GM18498 (cell line): ENCODE data around the gene KCTD21.
"Not testable (repeated sequence)": the region's sequence is repeated elsewhere in the genome, so short reads cannot be mapped to it uniquely, and the experiment has no call there.

Source experiments
- ATAC-seq: cut with Tn5 transposase; IDR thresholded peaks from one replicate; pipeline ENCODE4 v1.9.1; 2021; ENCODE audit warnings: mild to moderate bottlenecking, moderate library complexity; ENCODE audit not compliant: unreplicated experiment

Gene KCTD21

GRCh38 chr11:78179459-78180071 is 8.9 kb downstream of the KCTD21 start:
- ATAC-seq = no peak

- ATAC-seq = no peak
These were observed 11.2 kb downstream of the KCTD21 start for GRCh38 chr11:78177216-78177615.

GRCh38 chr11:78176605-78177141 is 11.8 kb downstream of the KCTD21 start:
- no peak for ATAC-seq

GRCh38 chr11:78175862-78176261 is 12.6 kb downstream of the KCTD21 start:
- ATAC-seq = not testable (repeated sequence)

- ATAC-seq = no peak
These were observed 16.5 kb downstream of the KCTD21 start for GRCh38 chr11:78171951-78172350.

GRCh38 chr11:78170874-78171549 is 17.4 kb downstream of the KCTD21 start:
- no peak for ATAC-seq

GRCh38 chr11:78170413-78170812 is 18.0 kb downstream of the KCTD21 start:
- ATAC-seq = no peak

GRCh38 chr11:78168539-78169477 is 19.6 kb downstream of the KCTD21 start:
- ATAC-seq = no peak

- ATAC-seq = no peak
These were observed 21.5 kb downstream of the KCTD21 start for GRCh38 chr11:78166855-78167469.

GRCh38 chr11:78164471-78164870 is 24.0 kb downstream of the KCTD21 start:
- no peak for ATAC-seq

GRCh38 chr11:78163828-78164227 is 24.6 kb downstream of the KCTD21 start:
- ATAC-seq = no peak

- ATAC-seq = no peak
These were observed 26.5 kb downstream of the KCTD21 start for GRCh38 chr11:78161962-78162371.

GRCh38 chr11:78161346-78161745 is 27.1 kb downstream of the KCTD21 start:
- ATAC-seq = no peak

- ATAC-seq = no peak
These were observed 27.9 kb downstream of the KCTD21 start for GRCh38 chr11:78160557-78160956.

GRCh38 chr11:78158987-78159652 is 29.3 kb downstream of the KCTD21 start:
- ATAC-seq = no peak

- no peak for ATAC-seq
These were observed 32.1 kb downstream of the KCTD21 start for GRCh38 chr11:78156127-78156844.

- ATAC-seq = no peak
These were observed 36.6 kb downstream of the KCTD21 start for GRCh38 chr11:78151804-78152203.

GRCh38 chr11:78150754-78151153 is 37.7 kb downstream of the KCTD21 start:
- ATAC-seq = no peak

- no peak for ATAC-seq
These were observed 38.1 kb downstream of the KCTD21 start for GRCh38 chr11:78150346-78150745.

GRCh38 chr11:78149646-78150045 is 38.8 kb downstream of the KCTD21 start:
- no peak for ATAC-seq
